GM18526 (cell line): ENCODE measurements around the gene P3R3URF.

ENCODE experiments used
- POLR2A ChIP-seq: IDR thresholded peaks from 3 replicates; pipeline ENCODE4 v1.6.1; 2011; ENCODE audit not compliant: insufficient read length; ENCODE audit errors: extremely low read depth

P3R3URF gene

GRCh38 chr1:46132529-46133180 lies 43.6 kb downstream of the P3R3URF start, which contains the start of gene PIK3R3:
Gene PIK3R3, minus strand, starts transcription at chr1:46132629. Its CDS starts 677 bp downstream, at chr1:46131952.
- TF ChIP-seq POLR2A: peak; percentile 99

- no peak for TF ChIP-seq POLR2A
Measured at GRCh38 chr1:46131712-46132528, 44.4 kb downstream of the P3R3URF start.

DNA sequence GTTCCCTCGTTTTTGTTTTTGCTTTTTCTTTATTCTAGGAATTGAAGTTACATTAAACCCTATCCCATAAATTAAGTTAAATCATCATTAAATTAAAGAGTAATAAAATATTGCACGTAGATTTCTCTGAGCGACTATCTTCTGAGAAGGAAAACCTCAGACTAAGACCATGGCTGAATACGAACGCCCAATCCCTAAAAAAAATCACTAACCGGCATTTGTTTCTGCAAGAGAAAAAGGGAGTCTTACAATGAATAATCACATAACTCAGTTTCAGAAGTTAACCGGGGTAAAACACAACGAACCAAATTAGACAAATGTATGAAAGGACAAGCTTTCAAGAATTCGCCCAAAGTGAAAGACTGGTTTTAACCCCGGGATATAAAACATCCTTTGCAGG lies 45.2 kb downstream of the P3R3URF start:
- TF ChIP-seq POLR2A: no peak

- no peak for TF ChIP-seq POLR2A
Measured at GRCh38 chr1:46130606-46131005, 45.7 kb downstream of the P3R3URF start.

DNA sequence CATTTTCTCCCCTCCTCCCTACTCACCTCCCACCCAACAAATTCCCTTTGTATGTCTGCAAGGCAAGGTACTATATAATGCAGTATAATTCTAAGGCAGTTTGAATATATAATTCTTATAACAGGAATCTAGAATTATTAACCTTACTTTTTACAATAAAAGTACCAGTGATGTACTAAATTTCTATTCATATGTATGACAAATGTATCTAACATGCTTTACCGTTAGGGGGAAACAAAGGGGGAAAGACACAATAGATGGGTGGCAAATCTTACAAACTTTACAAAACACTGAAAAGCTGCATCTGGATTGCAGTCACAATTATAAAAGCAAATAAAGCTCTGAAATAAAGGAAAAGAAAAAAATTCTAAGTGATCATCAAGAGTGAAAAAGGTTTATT lies 46.2 kb downstream of the P3R3URF start:
- no peak for TF ChIP-seq POLR2A

- TF ChIP-seq POLR2A: no peak
Measured at GRCh38 chr1:46128344-46128743, 47.9 kb downstream of the P3R3URF start.
